Panc1 (cell line): Measurements from ENCODE around the gene CAST. TPM values are rescaled to one million over a fixed set of nuclear protein-coding genes. Genes with fewer than 3 reads are reported as not detected.

ENCODE experiments used
- ATAC-seq: fragments of 200-7000 bp; cut with Tn5 transposase; 2 replicates; pipeline ENCODE4 v1.9.1; 2020; ENCODE audit warnings: mild to moderate bottlenecking, moderate library complexity
- BruUV-seq: library from RNA; stranded (reverse); fragments of 400-500 nt; replicated peaks from 2 replicates; lab custom pipeline; 2021; lab: Mats Ljungman, UMichigan
- CTCF ChIA-PET: fragments of 300-600 bp; sonication (Branson Sonifier 250); formaldehyde crosslinking; loops from one replicate; lab custom pipeline; 2022; ENCODE audit warnings: antibody characterized with exemption; lab: Charles Lee
- POLR2A ChIA-PET: fragments of 300-600 bp; sonication (Branson Sonifier 250); formaldehyde crosslinking; loops from one replicate; lab custom pipeline; 2022; ENCODE audit warnings: antibody characterized with exemption; lab: Charles Lee
- DNase-seq: peaks from one replicate; pipeline ENCODE4 v3.0.0-alpha.2; 2010; ENCODE audit warnings: low read depth, low spot score
- H3K27ac ChIP-seq: 2 replicates; pipeline ENCODE4 v1.5.1; 2011; ENCODE audit warnings: mild to moderate bottlenecking, low read length, inconsistent platforms
- H3K27me3 ChIP-seq: fragments of 200-500 bp; sonication (Bioruptor generic); 2 replicates; pipeline ENCODE4 v1.6.0; 2014; ENCODE audit warnings: low read length, inconsistent platforms; ENCODE audit not compliant: control insufficient read depth, insufficient read depth
- H3K36me3 ChIP-seq: fragments of 200-500 bp; sonication (Bioruptor generic); 2 replicates; pipeline ENCODE4 v1.5.1; 2014; ENCODE audit warnings: inconsistent platforms, mild to moderate bottlenecking, low read length, moderate library complexity; ENCODE audit not compliant: control insufficient read depth, insufficient read depth
- H3K4me1 ChIP-seq: 2 replicates; pipeline ENCODE4 v1.5.1; 2011; ENCODE audit warnings: inconsistent platforms, mild to moderate bottlenecking, low read length, moderate library complexity; ENCODE audit not compliant: control insufficient read depth, insufficient read depth
- H3K4me3 ChIP-seq, 2 experiments: 2 replicates each; pipeline ENCODE4 v1.5.1; 2011 to 2012; ENCODE audit warnings: low read depth in 2 of 2, low read length in 2 of 2, mild to moderate bottlenecking in 2 of 2, inconsistent platforms in 1 of 2, moderate library complexity in 1 of 2
- H3K9me3 ChIP-seq: fragments of 200-500 bp; sonication (Bioruptor generic); 2 replicates; pipeline ENCODE4 v1.5.1; 2014; ENCODE audit warnings: low read depth, mild to moderate bottlenecking, inconsistent platforms, low read length, moderate library complexity; ENCODE audit not compliant: control insufficient read depth, insufficient read depth
- POLR2AphosphoS5 ChIP-seq: IDR thresholded peaks from 2 replicates; pipeline ENCODE4 v1.6.1; 2012; ENCODE audit warnings: mild to moderate bottlenecking, low read depth, low read length, moderate library complexity
- REST ChIP-seq, 2 experiments: IDR thresholded peaks; 2 replicates each; pipeline ENCODE4 v1.6.1; 2011 to 2012; ENCODE audit warnings: low read depth in 2 of 2, control low read depth in 1 of 2, low read length in 1 of 2, mild to moderate bottlenecking in 1 of 2, moderate library complexity in 1 of 2; ENCODE audit not compliant: insufficient read depth in 1 of 2
- SIN3A ChIP-seq: IDR thresholded peaks from 2 replicates; pipeline ENCODE4 v1.6.1; 2012; ENCODE audit warnings: low read depth, mild to moderate bottlenecking, low read length, moderate library complexity, borderline replicate concordance; ENCODE audit not compliant: insufficient read depth
- TCF7L2 ChIP-seq: IDR thresholded peaks from 2 replicates; pipeline ENCODE4 v1.6.1; 2011; ENCODE audit warnings: mild to moderate bottlenecking, low read depth, low read length, inconsistent platforms
- in situ Hi-C: cut with HindIII; loops from 2 replicates; pipeline ENCODE4 v1.10.0; 2016; ENCODE audit warnings: low sequenced_read_pairs, low pct_unique_long_range_greater_than_20kb
- intact Hi-C: fragments of 100-400 bp; cut with micrococcal nuclease; formaldehyde crosslinking; loops from one replicate; pipeline ENCODE4 v1.10.0; 2022; ENCODE audit not compliant: unreplicated experiment
- total RNA-seq: library from RNA; stranded (reverse); gene quantifications from one replicate; pipeline ENCODE4 v1.2.1, GENCODE V29; 2021; ENCODE audit not compliant: unreplicated experiment
- TF ChIP-seq, protein P1 (sequence below): fragments of 450-650 bp; IDR thresholded peaks from 2 replicates; pipeline ENCODE4 v1.5.1; 2017; ENCODE audit warnings: mild to moderate bottlenecking

The CAST gene
- total RNA-seq, 1 experiment from 2014 or later = 212 TPM

GRCh38 chr5:96648023-96648422, 14.2 kb upstream of the CAST start:
- Histone ChIP-seq H3K4me3 (no peak overlapping the region), H3K27me3 (no peaks in the 10 kb centered on the region; the same call in 1 of the 2 replicates), H3K9me3 (no peaks in the 10 kb centered on the region), H3K27ac (no peak overlapping the region), H3K36me3 (no peaks in the 10 kb centered on the region), H3K4me1 (no peaks in the 10 kb centered on the region)
- in situ Hi-C loops = no loop called here
- CTCF ChIA-PET = no interaction called here
- POLR2A ChIA-PET = no interaction called here
- no peak for DNase-seq
- no TSS peak for BruUV-seq
- TF ChIP-seq SIN3A (no peak), REST (IDR thresholded peaks at IDR 0.05; ENCODE audit: insufficient read depth in 1 of 2, low read depth in 2 of 2, low read length in 1 of 2) (no peak), POLR2AphosphoS5 (no peak), TCF7L2 (no peak)
- TF ChIP-seq, protein P1, sequence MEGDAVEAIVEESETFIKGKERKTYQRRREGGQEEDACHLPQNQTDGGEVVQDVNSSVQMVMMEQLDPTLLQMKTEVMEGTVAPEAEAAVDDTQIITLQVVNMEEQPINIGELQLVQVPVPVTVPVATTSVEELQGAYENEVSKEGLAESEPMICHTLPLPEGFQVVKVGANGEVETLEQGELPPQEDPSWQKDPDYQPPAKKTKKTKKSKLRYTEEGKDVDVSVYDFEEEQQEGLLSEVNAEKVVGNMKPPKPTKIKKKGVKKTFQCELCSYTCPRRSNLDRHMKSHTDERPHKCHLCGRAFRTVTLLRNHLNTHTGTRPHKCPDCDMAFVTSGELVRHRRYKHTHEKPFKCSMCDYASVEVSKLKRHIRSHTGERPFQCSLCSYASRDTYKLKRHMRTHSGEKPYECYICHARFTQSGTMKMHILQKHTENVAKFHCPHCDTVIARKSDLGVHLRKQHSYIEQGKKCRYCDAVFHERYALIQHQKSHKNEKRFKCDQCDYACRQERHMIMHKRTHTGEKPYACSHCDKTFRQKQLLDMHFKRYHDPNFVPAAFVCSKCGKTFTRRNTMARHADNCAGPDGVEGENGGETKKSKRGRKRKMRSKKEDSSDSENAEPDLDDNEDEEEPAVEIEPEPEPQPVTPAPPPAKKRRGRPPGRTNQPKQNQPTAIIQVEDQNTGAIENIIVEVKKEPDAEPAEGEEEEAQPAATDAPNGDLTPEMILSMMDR = no peak
- intact Hi-C loops = no loop called here
- ATAC-seq = no peak

GRCh38 chr5:96648593-96648992, 13.6 kb upstream of the CAST start:
- Histone ChIP-seq H3K27me3 (no peaks in the 10 kb centered on the region; the same call in 1 of the 2 replicates), H3K36me3 (no peaks in the 10 kb centered on the region), H3K9me3 (no peaks in the 10 kb centered on the region), H3K4me1 (no peaks in the 10 kb centered on the region), H3K27ac (no peak overlapping the region), H3K4me3 (no peak overlapping the region)
- ATAC-seq = no peak
- intact Hi-C loops = no loop called here
- TF ChIP-seq TCF7L2 (no peak), POLR2AphosphoS5 (no peak), REST (IDR thresholded peaks at IDR 0.05; ENCODE audit: insufficient read depth in 1 of 2, low read depth in 2 of 2, low read length in 1 of 2) (no peak), SIN3A (no peak)
- TF ChIP-seq, protein P1 = no peak
- POLR2A ChIA-PET = no interaction called here
- CTCF ChIA-PET = no interaction called here
- in situ Hi-C loops = no loop called here
- no TSS peak for BruUV-seq
- DNase-seq = no peak
